Measurements from ENCODE around the gene CCDC188.

CCDC188 gene

GRCh38 chr22:20116376-20116950 lies 34.4 kb downstream of the CCDC188 start:
- DNase-seq: no peak

DNA sequence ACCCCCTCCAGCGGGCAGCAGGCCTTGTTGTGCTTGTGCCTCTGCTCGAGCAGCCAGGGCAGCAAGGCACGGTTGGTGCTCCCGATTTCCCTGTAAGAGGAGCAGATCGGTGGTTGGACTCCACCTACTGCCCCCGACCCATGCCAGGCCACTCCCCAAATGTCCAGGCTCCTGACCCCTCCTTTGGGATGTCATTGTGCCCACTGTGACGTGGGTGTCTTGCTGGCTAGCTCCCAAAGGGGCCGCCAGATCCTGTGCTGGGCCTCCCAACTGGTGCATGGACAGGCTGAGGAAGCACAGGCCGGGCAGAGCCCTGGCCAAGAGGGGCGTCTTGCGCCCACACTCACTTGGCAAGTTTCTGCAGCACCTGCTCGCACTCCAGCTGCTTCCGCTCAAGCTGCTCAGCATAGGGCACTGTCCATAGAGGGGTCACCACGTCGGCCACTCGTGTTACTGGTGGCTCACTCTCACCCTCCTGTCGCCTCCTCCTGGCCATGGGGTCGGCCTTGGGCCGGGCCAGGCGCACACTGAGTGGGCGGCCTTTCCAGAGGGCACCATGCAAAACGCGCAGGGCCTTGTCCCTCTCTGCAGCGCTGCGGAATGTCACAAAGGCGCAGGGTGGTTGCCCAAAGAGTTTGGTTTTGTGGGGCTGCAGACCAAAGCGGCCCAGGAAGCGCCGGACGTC lies 35.0 kb downstream of the CCDC188 start, which contains the start of gene RANBP1:
TSS of gene RANBP1 (plus strand) at position 414 of the 685 bp plus-strand sequence. CDS start at position 495, 81 bp downstream.
- DNase-seq: no peak

GRCh38 chr22:20114506-20115475 lies 36.1 kb downstream of the CCDC188 start:
- no peak for DNase-seq

GRCh38 chr22:20113551-20114310 lies 37.1 kb downstream of the CCDC188 start:
- DNase-seq: no peak

- DNase-seq: no peak
Observed at GRCh38 chr22:20112623-20113511, 38.0 kb downstream of the CCDC188 start.

- no peak for DNase-seq
Observed at GRCh38 chr22:20111689-20112622, 38.9 kb downstream of the CCDC188 start.

DNA sequence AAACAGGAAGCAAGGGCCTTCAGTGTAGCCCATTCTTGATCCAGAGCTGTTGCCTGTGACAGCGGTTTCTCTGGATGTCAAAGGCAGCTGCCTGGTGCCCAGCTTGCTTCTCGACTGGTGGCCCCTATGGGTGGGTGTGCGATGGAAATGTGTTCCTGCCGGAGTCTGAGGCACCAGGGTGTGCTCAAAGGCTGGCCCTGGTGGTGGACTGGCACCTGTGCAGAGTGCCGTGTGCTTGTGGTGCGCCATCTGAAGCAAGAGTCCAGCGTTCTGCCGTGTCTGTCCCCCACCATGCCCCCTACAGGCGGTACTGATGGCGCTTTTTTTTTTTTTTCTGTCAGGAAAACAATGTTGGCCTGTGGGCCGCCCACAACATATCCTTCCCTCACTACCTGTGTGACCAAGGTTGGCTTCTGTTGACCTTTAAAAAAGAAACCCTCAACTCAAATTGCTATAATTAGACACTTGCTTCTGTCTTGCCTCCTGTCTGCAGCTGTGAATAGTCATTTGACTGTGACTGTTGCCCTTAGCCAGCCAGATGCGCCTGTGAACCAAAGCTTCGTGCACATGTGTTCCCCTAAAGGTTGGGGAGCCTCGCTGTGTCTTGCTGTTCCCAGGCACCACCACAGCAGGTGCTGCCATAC lies 39.7 kb downstream of the CCDC188 start:
- DNase-seq: no peak

- DNase-seq: no peak
Observed at GRCh38 chr22:20110359-20110985, 40.4 kb downstream of the CCDC188 start.

- DNase-seq: no peak
Observed at GRCh38 chr22:20109411-20110358, 41.2 kb downstream of the CCDC188 start.

DNA sequence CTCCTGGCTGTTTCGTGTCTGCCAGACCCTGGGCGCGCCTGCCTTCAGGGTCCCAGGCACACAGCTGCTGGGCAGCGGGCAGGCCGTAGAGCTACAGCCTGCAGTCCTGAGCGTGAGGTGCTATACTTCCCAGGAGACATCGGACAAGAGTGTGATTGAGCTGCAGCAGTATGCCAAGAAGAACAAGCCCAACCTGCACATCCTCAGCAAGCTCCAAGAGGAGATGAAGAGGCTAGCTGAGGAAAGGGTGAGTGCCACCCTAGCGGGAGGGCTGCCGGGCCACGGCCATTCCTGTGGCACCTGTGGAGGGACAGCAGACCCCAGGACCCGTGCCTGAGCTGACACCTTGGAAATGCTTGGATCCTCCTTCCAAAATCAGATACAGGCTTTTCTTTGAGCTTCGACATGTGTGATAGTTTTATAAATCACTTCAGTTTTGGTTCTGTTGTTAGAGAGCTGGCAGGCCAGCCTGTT lies 42.1 kb downstream of the CCDC188 start:
- DNase-seq: no peak

DNA sequence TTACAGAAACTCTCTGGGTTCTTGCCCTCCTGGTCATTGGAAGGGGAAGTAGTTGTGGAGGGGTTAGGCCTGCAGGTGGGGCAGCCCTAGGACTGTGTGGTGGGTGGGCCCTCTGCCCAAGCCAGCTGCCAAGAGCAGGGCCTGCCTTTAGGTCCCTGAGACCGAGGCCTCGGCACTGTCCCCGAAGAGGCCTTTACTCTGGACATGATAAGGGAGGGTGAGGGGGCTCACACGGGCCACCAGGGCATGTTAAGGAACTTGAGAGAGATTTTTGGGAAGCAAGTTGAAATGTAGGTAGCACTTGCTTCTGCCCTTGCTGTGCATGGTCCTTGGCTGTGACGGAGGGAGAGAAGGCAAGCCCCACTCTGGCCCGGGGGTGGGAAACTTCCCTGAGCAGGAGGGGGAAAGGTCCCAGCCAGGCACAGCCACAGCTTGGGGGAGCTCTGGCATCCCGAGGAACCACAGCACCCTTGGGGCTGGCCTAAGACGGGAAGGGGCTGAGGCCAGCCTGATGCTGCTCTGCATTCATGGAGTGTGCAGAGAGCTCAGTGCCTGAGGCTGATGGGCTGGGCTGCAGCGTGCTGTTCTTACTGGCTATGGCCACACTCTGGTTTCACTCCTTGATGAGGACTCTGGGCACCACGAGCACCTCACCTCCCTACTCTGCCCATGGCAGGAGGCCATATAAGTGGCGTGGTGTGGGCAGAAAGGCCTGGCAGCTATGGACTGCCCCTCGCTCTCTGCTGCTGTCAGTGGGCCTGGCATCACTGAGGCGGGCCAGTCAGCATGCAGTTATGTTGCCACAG lies 42.7 kb downstream of the CCDC188 start:
- DNase-seq: no peak

- no peak for DNase-seq
Observed at GRCh38 chr22:20107471-20107901, 43.4 kb downstream of the CCDC188 start.

GRCh38 chr22:20106849-20107237 lies 44.0 kb downstream of the CCDC188 start:
- no peak for DNase-seq

DNA sequence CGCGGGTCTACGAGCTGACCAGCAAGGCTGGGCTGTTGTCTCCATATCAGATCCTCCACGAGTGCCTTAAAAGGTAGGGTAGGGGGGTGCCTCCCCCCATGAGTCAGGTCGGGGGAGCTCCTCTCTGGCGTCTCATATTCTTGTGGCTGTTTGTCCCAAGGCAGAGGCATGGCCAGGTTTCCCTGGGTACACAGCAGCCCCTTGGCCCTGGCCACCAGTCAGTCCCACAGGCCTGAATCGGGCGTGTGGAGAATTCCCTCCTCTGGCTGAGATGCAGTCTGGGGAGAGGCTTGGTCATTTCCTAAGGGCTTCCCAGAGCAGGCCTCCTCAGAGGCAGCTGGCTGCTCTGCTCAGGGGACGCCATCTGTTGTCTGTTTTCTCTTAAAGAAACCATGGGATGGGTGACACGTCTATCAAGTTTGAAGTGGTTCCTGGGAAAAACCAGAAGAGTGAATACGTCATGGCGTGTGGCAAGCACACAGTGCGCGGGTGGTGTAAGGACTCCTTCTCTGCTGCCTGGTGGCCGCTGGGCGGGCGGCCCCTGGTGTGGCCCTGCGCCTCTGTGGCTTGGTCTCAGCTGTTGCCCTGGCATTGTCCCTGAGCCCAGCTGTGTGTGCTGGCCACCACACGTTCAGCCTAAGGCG lies 44.5 kb downstream of the CCDC188 start:
- no peak for DNase-seq

GRCh38 chr22:20105456-20106204 lies 45.2 kb downstream of the CCDC188 start:
- DNase-seq: no peak

Data from stimulated activated CD4-positive, alpha-beta T cell treated with anti-CD3 and anti-CD28 coated beads, Interleukin-4, amount 100 ng/mL, for 4 hours (primary cell).